ENCODE data around the gene CREB3L2. TPM values are rescaled to one million over a fixed set of nuclear protein-coding genes. Genes with fewer than 3 reads are reported as not detected.

CREB3L2 gene
- polyA plus RNA-seq, 1 of the 3 experiments (the other 2 are of a cell fraction): 22.9 TPM

DNA sequence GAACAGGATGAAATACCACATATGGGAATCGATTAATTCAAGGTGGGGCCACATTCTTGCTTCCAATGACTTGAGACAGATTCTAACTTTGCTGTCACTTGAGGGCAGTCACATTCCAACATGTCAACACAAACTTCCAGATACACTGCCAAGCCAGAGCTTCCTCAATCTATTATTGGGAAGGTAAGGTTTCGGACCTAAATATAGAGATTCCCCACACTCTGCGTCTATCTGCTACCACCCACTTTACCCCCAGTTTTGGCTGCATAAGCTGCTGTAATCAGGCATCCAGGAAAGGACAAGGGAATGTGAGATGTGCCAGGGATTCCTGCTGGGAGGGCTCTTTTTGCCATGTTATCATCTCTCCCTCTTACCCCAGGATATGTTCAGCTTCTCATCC, 134.6 kb downstream of the CREB3L2 start:
- no peaks in the 10 kb centered on the region for H3K9me2 ChIP-seq
- DNase-seq: no peak
- H3K79me2 ChIP-seq (ENCODE audit: insufficient read depth): no peaks in the 10 kb centered on the region
- ChIA-PET POLR2A (interaction anchor here (1.4 kb wide), 1 partner anchor 20 kb away, joined by 3 read pairs; the partner anchor contains the start of gene DGKI), CTCF (interaction anchor here (0.7 to 1.0 kb wide), 5 partner anchors 10 to 212 kb away, joined by 3 to 4 read pairs (median 3); partner anchors contain the start of gene CREB3L2)
- H3K9me3 ChIP-seq: no peaks in the 10 kb centered on the region
- no peaks in the 10 kb centered on the region for H3K27me3 ChIP-seq (ENCODE audit: insufficient read depth)
- H3K27ac ChIP-seq (ENCODE audit: low read depth in 2 of 2, low read length in 1 of 2): no peak overlapping the region
- H4K20me1 ChIP-seq (ENCODE audit: insufficient read depth): no peaks in the 10 kb centered on the region
- H3K36me3 ChIP-seq (replicated peaks in 1 of 2; ENCODE audit: control insufficient read depth in 1 of 2, insufficient read depth in 2 of 2, low read length in 1 of 2): peaks cover 50 to 77% of the 10 kb centered on the region in 2 experiments
- peaks cover 14% of the 10 kb centered on the region for H3F3A ChIP-seq (replicated peaks; ENCODE audit: insufficient read depth)
- H3K9ac ChIP-seq: no peak overlapping the region
- H3K4me1 ChIP-seq (ENCODE audit: control insufficient read depth in 1 of 2, insufficient read depth in 2 of 2, low read depth in 1 of 2, low read length in 1 of 2): no peaks in the 10 kb centered on the region; a peak in 1 of 4 replicates
- no peak overlapping the region for H3K4me2 ChIP-seq
- WGBS (ENCODE audit: low lambda C conversion rate): 94% methylated on average over 3 of the region's 3 CpGs
- no peak overlapping the region for H3K4me3 ChIP-seq (ENCODE audit: low read depth in 2 of 2, low read length in 1 of 2)
- no peak for TF ChIP-seq EZH2phosphoT487 (IDR thresholded peaks at IDR 0.05; ENCODE audit: borderline replicate concordance, low read depth)
- TF ChIP-seq, protein P1, sequence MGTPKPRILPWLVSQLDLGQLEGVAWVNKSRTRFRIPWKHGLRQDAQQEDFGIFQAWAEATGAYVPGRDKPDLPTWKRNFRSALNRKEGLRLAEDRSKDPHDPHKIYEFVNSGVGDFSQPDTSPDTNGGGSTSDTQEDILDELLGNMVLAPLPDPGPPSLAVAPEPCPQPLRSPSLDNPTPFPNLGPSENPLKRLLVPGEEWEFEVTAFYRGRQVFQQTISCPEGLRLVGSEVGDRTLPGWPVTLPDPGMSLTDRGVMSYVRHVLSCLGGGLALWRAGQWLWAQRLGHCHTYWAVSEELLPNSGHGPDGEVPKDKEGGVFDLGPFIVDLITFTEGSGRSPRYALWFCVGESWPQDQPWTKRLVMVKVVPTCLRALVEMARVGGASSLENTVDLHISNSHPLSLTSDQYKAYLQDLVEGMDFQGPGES (IDR thresholded peaks at IDR 0.05; ENCODE audit: low read depth, low read length): no peak
- TF ChIP-seq, protein P2, sequence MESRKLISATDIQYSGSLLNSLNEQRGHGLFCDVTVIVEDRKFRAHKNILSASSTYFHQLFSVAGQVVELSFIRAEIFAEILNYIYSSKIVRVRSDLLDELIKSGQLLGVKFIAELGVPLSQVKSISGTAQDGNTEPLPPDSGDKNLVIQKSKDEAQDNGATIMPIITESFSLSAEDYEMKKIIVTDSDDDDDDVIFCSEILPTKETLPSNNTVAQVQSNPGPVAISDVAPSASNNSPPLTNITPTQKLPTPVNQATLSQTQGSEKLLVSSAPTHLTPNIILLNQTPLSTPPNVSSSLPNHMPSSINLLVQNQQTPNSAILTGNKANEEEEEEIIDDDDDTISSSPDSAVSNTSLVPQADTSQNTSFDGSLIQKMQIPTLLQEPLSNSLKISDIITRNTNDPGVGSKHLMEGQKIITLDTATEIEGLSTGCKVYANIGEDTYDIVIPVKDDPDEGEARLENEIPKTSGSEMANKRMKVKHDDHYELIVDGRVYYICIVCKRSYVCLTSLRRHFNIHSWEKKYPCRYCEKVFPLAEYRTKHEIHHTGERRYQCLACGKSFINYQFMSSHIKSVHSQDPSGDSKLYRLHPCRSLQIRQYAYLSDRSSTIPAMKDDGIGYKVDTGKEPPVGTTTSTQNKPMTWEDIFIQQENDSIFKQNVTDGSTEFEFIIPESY (IDR thresholded peaks at IDR 0.05; ENCODE audit: borderline replicate concordance, low read depth): no peak
- TF ChIP-seq, protein P3, sequence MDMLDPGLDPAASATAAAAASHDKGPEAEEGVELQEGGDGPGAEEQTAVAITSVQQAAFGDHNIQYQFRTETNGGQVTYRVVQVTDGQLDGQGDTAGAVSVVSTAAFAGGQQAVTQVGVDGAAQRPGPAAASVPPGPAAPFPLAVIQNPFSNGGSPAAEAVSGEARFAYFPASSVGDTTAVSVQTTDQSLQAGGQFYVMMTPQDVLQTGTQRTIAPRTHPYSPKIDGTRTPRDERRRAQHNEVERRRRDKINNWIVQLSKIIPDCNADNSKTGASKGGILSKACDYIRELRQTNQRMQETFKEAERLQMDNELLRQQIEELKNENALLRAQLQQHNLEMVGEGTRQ (IDR thresholded peaks at IDR 0.05; ENCODE audit: borderline replicate concordance, low read depth, low read length): no peak
- no peak for TF ChIP-seq TCF12 (IDR thresholded peaks at IDR 0.05)
- no peak for TF ChIP-seq NRF1 (IDR thresholded peaks at IDR 0.05; ENCODE audit: low read depth, low read length)
- no peak for TF ChIP-seq FOXM1 (IDR thresholded peaks at IDR 0.05; ENCODE audit: low read depth)
- no peak for TF ChIP-seq POLR2AphosphoS5 (IDR thresholded peaks at IDR 0.05; ENCODE audit: low read depth, low read length)
- TF ChIP-seq, protein P4, sequence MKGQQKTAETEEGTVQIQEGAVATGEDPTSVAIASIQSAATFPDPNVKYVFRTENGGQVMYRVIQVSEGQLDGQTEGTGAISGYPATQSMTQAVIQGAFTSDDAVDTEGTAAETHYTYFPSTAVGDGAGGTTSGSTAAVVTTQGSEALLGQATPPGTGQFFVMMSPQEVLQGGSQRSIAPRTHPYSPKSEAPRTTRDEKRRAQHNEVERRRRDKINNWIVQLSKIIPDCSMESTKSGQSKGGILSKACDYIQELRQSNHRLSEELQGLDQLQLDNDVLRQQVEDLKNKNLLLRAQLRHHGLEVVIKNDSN (IDR thresholded peaks at IDR 0.05; ENCODE audit: borderline replicate concordance, low read depth): no peak
- TF ChIP-seq YY1 (IDR thresholded peaks at IDR 0.05; ENCODE audit: low read depth): no peak
- no peak for TF ChIP-seq SMC3 (IDR thresholded peaks at IDR 0.05; ENCODE audit: low read depth, low read length)
- TF ChIP-seq, protein P5, sequence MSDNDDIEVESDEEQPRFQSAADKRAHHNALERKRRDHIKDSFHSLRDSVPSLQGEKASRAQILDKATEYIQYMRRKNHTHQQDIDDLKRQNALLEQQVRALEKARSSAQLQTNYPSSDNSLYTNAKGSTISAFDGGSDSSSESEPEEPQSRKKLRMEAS (IDR thresholded peaks at IDR 0.05; ENCODE audit: low read depth): no peak
- H2AFZ ChIP-seq (ENCODE audit: low read depth): no peak overlapping the region

Data from SK-N-SH (cell line).